Skin epidermis (tissue), 12 donors: ENCODE data around the gene MINDY1.

Experiments
- H3K27ac ChIP-seq, 21 experiments: fragments of 200-600 bp; sonication (generic) in 11 of 21; one replicate each; pipeline ENCODE4 v1.5.0; 2020; ENCODE audit warnings: mild to moderate bottlenecking in 3 of 21, inconsistent platforms in 2 of 21, moderate library complexity in 2 of 21
- H3K4me3 ChIP-seq, 7 experiments: fragments of 200-600 bp; sonication (generic) in 2 of 7; one replicate each; pipeline ENCODE4 v1.5.0; 2020; ENCODE audit warnings: inconsistent platforms in 2 of 7, mild to moderate bottlenecking in 2 of 7, moderate library complexity in 1 of 7

The MINDY1 gene

GRCh38 chr1:151006327-151007052 lies at the start of gene MINDY1:
Gene MINDY1 (minus strand): TSS chr1:151006902. CDS start chr1:151002617, 4,285 bp downstream.
- H3K27ac ChIP-seq, result peak within 1 kb of the TSS; percentile 66 to 96 (median 90)
- peak within 1 kb of the TSS; percentile 40 to 57 (median 45) for H3K4me3 ChIP-seq

GRCh38 chr1:151056149-151056548 lies 49.4 kb upstream of the MINDY1 start:
- H3K27ac ChIP-seq, result peak overlapping the region in 19 of 21 experiments; percentile 24 to 100 (median 97)
- peak overlapping the region in 4 of 7 experiments; percentile 65 to 84 (median 82) for H3K4me3 ChIP-seq

GRCh38 chr1:151055581-151055980 lies 48.9 kb upstream of the MINDY1 start:
- Histone ChIP-seq H3K27ac (peak overlapping the region in 19 of 21 experiments; percentile 6 to 100 (median 97)), H3K4me3 (peak overlapping the region in 1 of 7 experiments; percentile 84)

- Histone ChIP-seq H3K27ac (peak overlapping the region in 16 of 21 experiments; percentile 6 to 100 (median 96)), H3K4me3 (peak overlapping the region in 1 of 7 experiments; percentile 84)
These were observed 48.4 kb upstream of the MINDY1 start for GRCh38 chr1:151054971-151055547.

- no peak overlapping the region for H3K4me3 ChIP-seq
- H3K27ac ChIP-seq, result peak overlapping the region in 2 of 21 experiments; percentile 27 to 51
These were observed 44.8 kb upstream of the MINDY1 start for GRCh38 chr1:151051356-151052009.

- Histone ChIP-seq H3K4me3 (no peak overlapping the region), H3K27ac (peak overlapping the region in 1 of 21 experiments; percentile 24)
These were observed 43.5 kb upstream of the MINDY1 start for GRCh38 chr1:151050051-151050688.

GRCh38 chr1:151049458-151049857 lies 42.8 kb upstream of the MINDY1 start:
- peak overlapping the region in 3 of 21 experiments; percentile 24 to 91 (median 89) for H3K27ac ChIP-seq
- no peak overlapping the region for H3K4me3 ChIP-seq

- peak overlapping the region; percentile 47 to 82 (median 71) for H3K4me3 ChIP-seq
- peak overlapping the region in 19 of 21 experiments; percentile 24 to 92 (median 85) for H3K27ac ChIP-seq
These were observed 41.9 kb upstream of the MINDY1 start for GRCh38 chr1:151048645-151049032.

GRCh38 chr1:151047925-151048644 lies 41.4 kb upstream of the MINDY1 start:
- Histone ChIP-seq H3K4me3 (peak overlapping the region; percentile 47 to 82 (median 71)), H3K27ac (peak overlapping the region; percentile 40 to 92 (median 85))

- peak within 1 kb of the TSS; percentile 47 to 82 (median 71) for H3K4me3 ChIP-seq
- H3K27ac ChIP-seq, result peak within 1 kb of the TSS; percentile 40 to 92 (median 85)
These were observed 40.9 kb upstream of the MINDY1 start, which contains the start of gene C1orf56 for GRCh38 chr1:151047591-151047924. Gene C1orf56 (plus strand): TSS chr1:151047751. CDS start chr1:151047848, 97 bp downstream.

- Histone ChIP-seq H3K27ac (no peak overlapping the region), H3K4me3 (no peak overlapping the region)
These were observed 36.5 kb upstream of the MINDY1 start for GRCh38 chr1:151043163-151043562.

- Histone ChIP-seq H3K27ac (no peak overlapping the region), H3K4me3 (no peak overlapping the region)
These were observed 32.8 kb upstream of the MINDY1 start for GRCh38 chr1:151039521-151039920.

- Histone ChIP-seq H3K27ac (peak overlapping the region in 18 of 21 experiments; percentile 21 to 86 (median 64)), H3K4me3 (peak overlapping the region in 5 of 7 experiments; percentile 15 to 35 (median 21))
These were observed 30.3 kb upstream of the MINDY1 start for GRCh38 chr1:151037032-151037431.

- Histone ChIP-seq H3K4me3 (peak within 1 kb of the TSS in 5 of 7 experiments; percentile 15 to 35 (median 21)), H3K27ac (peak within 1 kb of the TSS in 18 of 21 experiments; percentile 27 to 86 (median 64))
These were observed 29.7 kb upstream of the MINDY1 start, which contains the start of gene BNIPL for GRCh38 chr1:151036356-151036755. Gene BNIPL (plus strand): TSS chr1:151036586. CDS start chr1:151036726, 140 bp downstream.

- peak overlapping the region in 10 of 21 experiments; percentile 35 to 81 (median 66) for H3K27ac ChIP-seq
- no peak overlapping the region for H3K4me3 ChIP-seq
These were observed 28.5 kb upstream of the MINDY1 start for GRCh38 chr1:151035167-151035566.

GRCh38 chr1:151032164-151032563 lies 25.5 kb upstream of the MINDY1 start:
- no peak overlapping the region for H3K27ac ChIP-seq
- H3K4me3 ChIP-seq, result no peak overlapping the region

GRCh38 chr1:151026460-151026859 lies 19.8 kb upstream of the MINDY1 start:
- H3K27ac ChIP-seq, result no peak overlapping the region
- no peak overlapping the region for H3K4me3 ChIP-seq

GRCh38 chr1:151024540-151025146 lies 17.9 kb upstream of the MINDY1 start:
- Histone ChIP-seq H3K4me3 (no peak overlapping the region), H3K27ac (peak overlapping the region in 1 of 21 experiments; percentile 8)

GRCh38 chr1:151013518-151013917 lies 6.8 kb upstream of the MINDY1 start:
- Histone ChIP-seq H3K4me3 (no peak overlapping the region), H3K27ac (no peak overlapping the region)
